Left hindlimb (tissue), 1 donor: Measurements from ENCODE around the gene ME2.
A peak's percentile ranks its signal among the peaks of the same experiment; 100 is the strongest.
"Not testable (repeated sequence)": the region's sequence is repeated elsewhere in the genome, so short reads cannot be mapped to it uniquely, and the experiment has no call there.

Experiments
- DNase-seq: peaks from one replicate; pipeline ENCODE4 v3.0.0-alpha.2; 2018

Gene ME2

GRCh38 chr18:50878345-50879301 lies at the start of gene ME2:
ME2 (plus strand) TSS chr18:50879118; CDS start chr18:50895821, 16,703 bp downstream.
- DNase-seq = peak; percentile 95

- DNase-seq = no peak
Observed at GRCh38 chr18:50829644-50830043, 49.3 kb upstream of the ME2 start.

- DNase-seq = no peak
Observed at GRCh38 chr18:50830544-50830943, 48.4 kb upstream of the ME2 start.

- DNase-seq = no peak
Observed at GRCh38 chr18:50832754-50833153, 46.2 kb upstream of the ME2 start.

GRCh38 chr18:50833496-50833895 lies 45.4 kb upstream of the ME2 start:
- not testable (repeated sequence) for DNase-seq

- DNase-seq = no peak
Observed at GRCh38 chr18:50836521-50836957, 42.4 kb upstream of the ME2 start.

- DNase-seq = no peak
Observed at GRCh38 chr18:50839341-50839740, 39.6 kb upstream of the ME2 start.

GRCh38 chr18:50839996-50840395 lies 38.9 kb upstream of the ME2 start:
- no peak for DNase-seq

GRCh38 chr18:50842846-50843245 lies 36.1 kb upstream of the ME2 start:
- DNase-seq = no peak

- DNase-seq = no peak
Observed at GRCh38 chr18:50844554-50844953, 34.4 kb upstream of the ME2 start.

- no peak for DNase-seq
Observed at GRCh38 chr18:50844960-50845359, 34.0 kb upstream of the ME2 start.

- no peak for DNase-seq
Observed at GRCh38 chr18:50847192-50847591, 31.7 kb upstream of the ME2 start.

- DNase-seq = no peak
Observed at GRCh38 chr18:50848061-50848551, 30.8 kb upstream of the ME2 start.

- DNase-seq = no peak
Observed at GRCh38 chr18:50848991-50849390, 29.9 kb upstream of the ME2 start.

GRCh38 chr18:50849419-50849821 lies 29.5 kb upstream of the ME2 start:
- DNase-seq = no peak

GRCh38 chr18:50850307-50851065 lies 28.4 kb upstream of the ME2 start:
- no peak for DNase-seq

GRCh38 chr18:50853863-50854271 lies 25.1 kb upstream of the ME2 start:
- no peak for DNase-seq

- no peak for DNase-seq
Observed at GRCh38 chr18:50855976-50856757, 22.8 kb upstream of the ME2 start.

GRCh38 chr18:50857166-50857565 lies 21.8 kb upstream of the ME2 start:
- DNase-seq = not testable (repeated sequence)

GRCh38 chr18:50857694-50858093 lies 21.2 kb upstream of the ME2 start:
- no peak for DNase-seq

- DNase-seq = no peak
Observed at GRCh38 chr18:50859793-50860555, 18.9 kb upstream of the ME2 start.

- DNase-seq = no peak
Observed at GRCh38 chr18:50861617-50862016, 17.3 kb upstream of the ME2 start.
